K562 (cell line): Measurements from ENCODE around the gene BCL7C. TPM values are rescaled to one million over a fixed set of nuclear protein-coding genes. Genes with fewer than 3 reads are reported as not detected.

Source experiments
- ARHGAP35 ChIP-seq: fragments of 450-650 bp; IDR thresholded peaks from 2 replicates; pipeline ENCODE4 v1.6.1; 2018; ENCODE audit not compliant: partially characterized antibody
- DIDO1 ChIP-seq: fragments of 450-650 bp; IDR thresholded peaks from 2 replicates; pipeline ENCODE4 v1.6.1; 2016; ENCODE audit warnings: low read depth, missing biosample characterization, missing genetic modification characterization
- KLF1 ChIP-seq: fragments of 450-650 bp; IDR thresholded peaks from 2 replicates; pipeline ENCODE4 v1.6.1; 2016; ENCODE audit warnings: missing genetic modification characterization, missing compliant biosample characterization
- L3MBTL2 ChIP-seq: fragments of 450-650 bp; IDR thresholded peaks from 2 replicates; pipeline ENCODE4 v1.6.1; 2016; ENCODE audit warnings: mild to moderate bottlenecking, moderate library complexity
- LARP7 ChIP-seq: fragments of 450-650 bp; IDR thresholded peaks from 2 replicates; pipeline ENCODE4 v1.6.1; 2016
- POLR3A ChIP-seq: IDR thresholded peaks from 2 replicates; pipeline ENCODE4 v1.6.1; 2011; ENCODE audit warnings: borderline replicate concordance, mild to moderate bottlenecking, moderate library complexity; ENCODE audit not compliant: insufficient read length, insufficient read depth; ENCODE audit errors: extremely low read depth
- SP1 ChIP-seq: sonication (generic); formaldehyde crosslinking; IDR thresholded peaks from 2 replicates; pipeline ENCODE4 v1.8.1; 2022; ENCODE audit warnings: mild to moderate bottlenecking, missing genetic modification reagents
- TCF7L2 ChIP-seq: fragments of 150-350 bp; IDR thresholded peaks from 2 replicates; pipeline ENCODE4 v1.6.1; 2016; ENCODE audit warnings: low read depth, mild to moderate bottlenecking, low read length, moderate library complexity
- ZFP1 ChIP-seq: fragments of 450-650 bp; formaldehyde crosslinking; IDR thresholded peaks from 2 replicates; pipeline ENCODE4 v1.4.0; 2020; ENCODE audit warnings: mild to moderate bottlenecking, mixed read lengths
- polyA plus RNA-seq, 8 experiments: library from polyadenylated mRNA; depleted of rRNA in 4 of 8; stranded (reverse) in 5 of 8; unstranded in 3 of 8; fragments of >200 nt; fragmentation: Nextera tagmentation in 2 of 8; fragmentation: Illumina TruSeq in 1 of 8; extraction: Ambion mirVana in 2 of 8; extraction: Trizol in 1 of 8; gene quantifications; 2 replicates each; pipeline versions ENCODE4 v1.2.1 to v1.2.3, GENCODE V29; 2011 to 2014; ENCODE audit warnings: inconsistent platforms in 1 of 8, missing spikeins in 1 of 8
- total RNA-seq, 7 experiments: library from RNA; depleted of rRNA in 6 of 7; stranded (reverse); fragments of >200 nt in 6 of 7; fragmentation: Illumina TruSeq in 2 of 7; extraction: Trizol in 2 of 7; gene quantifications; 2 replicates each; pipeline versions ENCODE4 v1.2.1 to v1.2.3, GENCODE V29; 2011 to 2021; ENCODE audit warnings: low replicate concordance in 1 of 7
- TF ChIP-seq, protein P1 (sequence below): fragments of 450-650 bp; IDR thresholded peaks from 2 replicates; pipeline ENCODE4 v1.6.1; 2016; ENCODE audit warnings: low read depth
- TF ChIP-seq, protein P2 (sequence below), 2 experiments: fragments of 450-650 bp in 1 of 2; sonication (generic) in 1 of 2; formaldehyde crosslinking in 1 of 2; IDR thresholded peaks; 2 replicates each; pipeline versions ENCODE4 v1.7.1 to v1.9.0; 2016 to 2022; ENCODE audit warnings: inconsistent platforms in 1 of 2, mild to moderate bottlenecking in 1 of 2, missing genetic modification reagents in 1 of 2

Gene BCL7C
- total and polyA plus RNA-seq, 9 of the 15 experiments (the other 6 are each of a cell fraction or from before 2014, with no cell fraction given): 1.7 to 85.8 (median 19.6) TPM

DNA sequence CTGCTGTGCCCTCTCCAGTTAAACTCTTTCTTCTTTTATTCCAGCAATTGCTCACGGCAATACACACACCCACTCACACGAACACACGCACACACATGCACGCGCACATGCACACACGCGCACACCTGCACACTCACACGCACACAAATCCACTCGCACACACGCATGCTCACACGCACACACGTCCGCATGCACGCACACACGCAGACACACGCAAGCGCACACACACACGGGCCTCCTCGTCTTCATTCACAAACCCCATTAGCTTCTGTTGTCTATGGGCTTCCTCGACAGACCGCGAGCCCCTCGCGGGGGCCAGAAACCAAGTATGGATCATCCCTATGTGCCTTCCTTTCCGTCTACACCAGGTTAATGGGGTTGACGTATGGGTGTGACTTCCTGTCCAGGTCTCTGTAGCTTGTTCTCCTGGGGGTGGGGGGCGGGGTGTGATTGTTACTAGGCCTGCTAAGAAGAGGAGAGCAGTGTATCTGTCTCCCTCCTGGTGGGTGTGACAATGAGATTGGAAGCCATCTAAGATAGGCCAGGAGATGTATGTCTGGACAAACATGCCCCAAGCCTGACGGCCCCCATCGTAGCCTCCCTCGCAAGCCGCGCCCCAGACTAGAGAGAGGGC, 1.9 kb upstream of the BCL7C start (continued):
- TF ChIP-seq, protein P1, sequence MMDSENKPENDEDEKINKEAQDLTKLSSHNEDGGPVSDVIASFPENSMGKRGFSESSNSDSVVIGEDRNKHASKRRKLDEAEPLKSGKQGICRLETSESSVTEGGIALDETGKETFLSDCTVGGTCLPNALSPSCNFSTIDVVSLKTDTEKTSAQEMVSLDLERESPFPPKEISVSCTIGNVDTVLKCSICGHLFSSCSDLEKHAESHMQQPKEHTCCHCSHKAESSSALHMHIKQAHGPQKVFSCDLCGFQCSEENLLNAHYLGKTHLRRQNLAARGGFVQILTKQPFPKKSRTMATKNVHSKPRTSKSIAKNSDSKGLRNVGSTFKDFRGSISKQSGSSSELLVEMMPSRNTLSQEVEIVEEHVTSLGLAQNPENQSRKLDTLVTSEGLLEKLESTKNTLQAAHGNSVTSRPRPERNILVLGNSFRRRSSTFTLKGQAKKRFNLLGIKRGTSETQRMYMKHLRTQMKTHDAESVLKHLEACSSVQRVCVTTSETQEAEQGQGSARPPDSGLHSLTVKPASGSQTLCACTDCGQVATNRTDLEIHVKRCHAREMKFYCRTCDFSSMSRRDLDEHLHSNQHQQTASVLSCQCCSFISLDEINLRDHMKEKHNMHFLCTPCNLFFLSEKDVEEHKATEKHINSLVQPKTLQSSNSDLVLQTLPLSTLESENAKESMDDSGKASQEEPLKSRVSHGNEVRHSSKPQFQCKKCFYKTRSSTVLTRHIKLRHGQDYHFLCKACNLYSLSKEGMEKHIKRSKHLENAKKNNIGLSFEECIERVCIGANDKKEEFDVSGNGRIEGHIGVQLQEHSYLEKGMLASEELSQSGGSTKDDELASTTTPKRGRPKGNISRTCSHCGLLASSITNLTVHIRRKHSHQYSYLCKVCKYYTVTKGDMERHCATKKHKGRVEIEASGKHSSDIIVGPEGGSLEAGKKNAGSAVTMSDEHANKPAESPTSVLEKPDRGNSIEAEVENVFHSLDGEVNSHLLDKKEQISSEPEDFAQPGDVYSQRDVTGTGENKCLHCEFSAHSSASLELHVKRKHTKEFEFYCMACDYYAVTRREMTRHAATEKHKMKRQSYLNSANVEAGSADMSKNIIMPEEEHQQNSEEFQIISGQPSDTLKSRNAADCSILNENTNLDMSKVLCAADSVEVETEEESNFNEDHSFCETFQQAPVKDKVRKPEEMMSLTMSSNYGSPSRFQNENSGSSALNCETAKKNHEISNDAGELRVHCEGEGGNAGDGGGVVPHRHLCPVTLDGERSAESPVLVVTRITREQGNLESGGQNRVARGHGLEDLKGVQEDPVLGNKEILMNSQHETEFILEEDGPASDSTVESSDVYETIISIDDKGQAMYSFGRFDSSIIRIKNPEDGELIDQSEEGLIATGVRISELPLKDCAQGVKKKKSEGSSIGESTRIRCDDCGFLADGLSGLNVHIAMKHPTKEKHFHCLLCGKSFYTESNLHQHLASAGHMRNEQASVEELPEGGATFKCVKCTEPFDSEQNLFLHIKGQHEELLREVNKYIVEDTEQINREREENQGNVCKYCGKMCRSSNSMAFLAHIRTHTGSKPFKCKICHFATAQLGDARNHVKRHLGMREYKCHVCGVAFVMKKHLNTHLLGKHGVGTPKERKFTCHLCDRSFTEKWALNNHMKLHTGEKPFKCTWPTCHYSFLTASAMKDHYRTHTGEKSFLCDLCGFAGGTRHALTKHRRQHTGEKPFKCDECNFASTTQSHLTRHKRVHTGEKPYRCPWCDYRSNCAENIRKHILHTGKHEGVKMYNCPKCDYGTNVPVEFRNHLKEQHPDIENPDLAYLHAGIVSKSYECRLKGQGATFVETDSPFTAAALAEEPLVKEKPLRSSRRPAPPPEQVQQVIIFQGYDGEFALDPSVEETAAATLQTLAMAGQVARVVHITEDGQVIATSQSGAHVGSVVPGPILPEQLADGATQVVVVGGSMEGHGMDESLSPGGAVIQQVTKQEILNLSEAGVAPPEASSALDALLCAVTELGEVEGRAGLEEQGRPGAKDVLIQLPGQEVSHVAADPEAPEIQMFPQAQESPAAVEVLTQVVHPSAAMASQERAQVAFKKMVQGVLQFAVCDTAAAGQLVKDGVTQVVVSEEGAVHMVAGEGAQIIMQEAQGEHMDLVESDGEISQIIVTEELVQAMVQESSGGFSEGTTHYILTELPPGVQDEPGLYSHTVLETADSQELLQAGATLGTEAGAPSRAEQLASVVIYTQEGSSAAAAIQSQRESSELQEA: peak; percentile 31; the same call in 1 of the 2 replicates
- TF ChIP-seq TCF7L2 (no peak), ZFP1 (CRISPR knock-in tag) (no peak), L3MBTL2 (peak; percentile 39), KLF1 (no peak), POLR3A (no peak), SP1 (CRISPR knock-in tag) (0 out of 2 replicates have a peak, but pooled peaks have one; percentile 2), LARP7 (peak; percentile 53; the same call in 1 of the 2 replicates), DIDO1 (tag) (no peak), ARHGAP35 (peak; percentile 35)
- TF ChIP-seq, protein P2, sequence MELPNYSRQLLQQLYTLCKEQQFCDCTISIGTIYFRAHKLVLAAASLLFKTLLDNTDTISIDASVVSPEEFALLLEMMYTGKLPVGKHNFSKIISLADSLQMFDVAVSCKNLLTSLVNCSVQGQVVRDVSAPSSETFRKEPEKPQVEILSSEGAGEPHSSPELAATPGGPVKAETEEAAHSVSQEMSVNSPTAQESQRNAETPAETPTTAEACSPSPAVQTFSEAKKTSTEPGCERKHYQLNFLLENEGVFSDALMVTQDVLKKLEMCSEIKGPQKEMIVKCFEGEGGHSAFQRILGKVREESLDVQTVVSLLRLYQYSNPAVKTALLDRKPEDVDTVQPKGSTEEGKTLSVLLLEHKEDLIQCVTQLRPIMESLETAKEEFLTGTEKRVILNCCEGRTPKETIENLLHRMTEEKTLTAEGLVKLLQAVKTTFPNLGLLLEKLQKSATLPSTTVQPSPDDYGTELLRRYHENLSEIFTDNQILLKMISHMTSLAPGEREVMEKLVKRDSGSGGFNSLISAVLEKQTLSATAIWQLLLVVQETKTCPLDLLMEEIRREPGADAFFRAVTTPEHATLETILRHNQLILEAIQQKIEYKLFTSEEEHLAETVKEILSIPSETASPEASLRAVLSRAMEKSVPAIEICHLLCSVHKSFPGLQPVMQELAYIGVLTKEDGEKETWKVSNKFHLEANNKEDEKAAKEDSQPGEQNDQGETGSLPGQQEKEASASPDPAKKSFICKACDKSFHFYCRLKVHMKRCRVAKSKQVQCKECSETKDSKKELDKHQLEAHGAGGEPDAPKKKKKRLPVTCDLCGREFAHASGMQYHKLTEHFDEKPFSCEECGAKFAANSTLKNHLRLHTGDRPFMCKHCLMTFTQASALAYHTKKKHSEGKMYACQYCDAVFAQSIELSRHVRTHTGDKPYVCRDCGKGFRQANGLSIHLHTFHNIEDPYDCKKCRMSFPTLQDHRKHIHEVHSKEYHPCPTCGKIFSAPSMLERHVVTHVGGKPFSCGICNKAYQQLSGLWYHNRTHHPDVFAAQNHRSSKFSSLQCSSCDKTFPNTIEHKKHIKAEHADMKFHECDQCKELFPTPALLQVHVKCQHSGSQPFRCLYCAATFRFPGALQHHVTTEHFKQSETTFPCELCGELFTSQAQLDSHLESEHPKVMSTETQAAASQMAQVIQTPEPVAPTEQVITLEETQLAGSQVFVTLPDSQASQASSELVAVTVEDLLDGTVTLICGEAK (IDR thresholded peaks at IDR 0.05): peak; percentile 66
- TF ChIP-seq, protein P2 (CRISPR knock-in tag; IDR thresholded peaks at IDR 0.05): no peak
